Chondrocyte (in vitro differentiated cells): ENCODE results near the gene EED. TPM values are rescaled to one million over a fixed set of nuclear protein-coding genes. Genes with fewer than 3 reads are reported as not detected.
"Not testable (repeated sequence)": the region's sequence is repeated elsewhere in the genome, so short reads cannot be mapped to it uniquely, and the experiment has no call there.

Source experiments
- DNase-seq: peaks from one replicate; pipeline ENCODE4 v3.0.0; 2021; ENCODE audit warnings: mixed read lengths, low spot score
- H3K27ac Mint-ChIP-seq: one replicate; pipeline ENCODE4 v1.8.0; 2021; ENCODE audit warnings: mild to moderate bottlenecking, moderate library complexity, mixed read lengths; ENCODE audit not compliant: unreplicated experiment
- H3K27me3 Mint-ChIP-seq: 2 replicates; pipeline ENCODE4 v1.8.0; 2021; ENCODE audit warnings: low read depth, mixed read lengths
- H3K36me3 Mint-ChIP-seq: 2 replicates; pipeline ENCODE4 v1.8.0; 2021; ENCODE audit warnings: low read depth, mixed read lengths
- H3K4me1 Mint-ChIP-seq: 2 replicates; pipeline ENCODE4 v1.8.0; 2021; ENCODE audit warnings: low read depth, mild to moderate bottlenecking, mixed read lengths
- H3K4me3 Mint-ChIP-seq: one replicate; pipeline ENCODE4 v1.8.0; 2021; ENCODE audit warnings: mild to moderate bottlenecking, moderate library complexity, mixed read lengths; ENCODE audit not compliant: unreplicated experiment
- H3K9me3 Mint-ChIP-seq: 2 replicates; pipeline ENCODE4 v1.8.0; 2021; ENCODE audit warnings: low read depth, mixed read lengths
- total RNA-seq: library from RNA; stranded (reverse); gene quantifications from 3 replicates; pipeline ENCODE4 v1.2.1, GENCODE V29; 2021
- TF ChIP-seq, protein P1 (sequence below): fragments of 200-600 bp; sonication (generic); IDR thresholded peaks from 2 replicates; pipeline ENCODE4 v1.5.0; 2021; ENCODE audit warnings: antibody characterized with exemption, mild to moderate bottlenecking, moderate library complexity

EED gene
- total RNA-seq, 1 donor from 2014 or later = 13.8 TPM

DNA sequence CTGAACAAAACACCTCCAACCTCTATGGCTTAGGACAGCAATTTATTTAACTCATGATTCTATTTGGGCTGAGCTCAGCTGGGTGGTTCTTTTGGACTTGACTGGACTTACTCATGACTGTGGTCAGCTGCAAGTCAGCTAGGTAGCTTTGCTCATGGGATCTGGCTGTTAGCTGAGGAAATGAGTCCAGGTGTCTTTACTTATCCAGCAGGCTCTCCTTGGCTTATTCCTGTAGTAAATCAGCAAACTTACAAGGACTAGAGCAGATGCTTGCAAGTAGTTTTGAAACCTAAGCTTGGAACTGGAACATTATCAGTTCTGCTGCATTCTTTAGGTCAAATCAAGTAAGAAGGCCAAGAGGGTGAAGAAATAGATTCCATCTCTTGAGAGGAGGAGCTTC, 49.5 kb downstream of the EED start:
- TF ChIP-seq, protein P1, sequence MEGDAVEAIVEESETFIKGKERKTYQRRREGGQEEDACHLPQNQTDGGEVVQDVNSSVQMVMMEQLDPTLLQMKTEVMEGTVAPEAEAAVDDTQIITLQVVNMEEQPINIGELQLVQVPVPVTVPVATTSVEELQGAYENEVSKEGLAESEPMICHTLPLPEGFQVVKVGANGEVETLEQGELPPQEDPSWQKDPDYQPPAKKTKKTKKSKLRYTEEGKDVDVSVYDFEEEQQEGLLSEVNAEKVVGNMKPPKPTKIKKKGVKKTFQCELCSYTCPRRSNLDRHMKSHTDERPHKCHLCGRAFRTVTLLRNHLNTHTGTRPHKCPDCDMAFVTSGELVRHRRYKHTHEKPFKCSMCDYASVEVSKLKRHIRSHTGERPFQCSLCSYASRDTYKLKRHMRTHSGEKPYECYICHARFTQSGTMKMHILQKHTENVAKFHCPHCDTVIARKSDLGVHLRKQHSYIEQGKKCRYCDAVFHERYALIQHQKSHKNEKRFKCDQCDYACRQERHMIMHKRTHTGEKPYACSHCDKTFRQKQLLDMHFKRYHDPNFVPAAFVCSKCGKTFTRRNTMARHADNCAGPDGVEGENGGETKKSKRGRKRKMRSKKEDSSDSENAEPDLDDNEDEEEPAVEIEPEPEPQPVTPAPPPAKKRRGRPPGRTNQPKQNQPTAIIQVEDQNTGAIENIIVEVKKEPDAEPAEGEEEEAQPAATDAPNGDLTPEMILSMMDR = no peak
- H3K27me3 Mint-ChIP-seq = no peaks in the 10 kb centered on the region
- H3K4me3 Mint-ChIP-seq = no peak overlapping the region
- no peak for DNase-seq
- H3K9me3 Mint-ChIP-seq = no peaks in the 10 kb centered on the region
- H3K36me3 Mint-ChIP-seq = no peaks in the 10 kb centered on the region
- H3K27ac Mint-ChIP-seq = no peak overlapping the region
- H3K4me1 Mint-ChIP-seq = no peaks in the 10 kb centered on the region

DNA sequence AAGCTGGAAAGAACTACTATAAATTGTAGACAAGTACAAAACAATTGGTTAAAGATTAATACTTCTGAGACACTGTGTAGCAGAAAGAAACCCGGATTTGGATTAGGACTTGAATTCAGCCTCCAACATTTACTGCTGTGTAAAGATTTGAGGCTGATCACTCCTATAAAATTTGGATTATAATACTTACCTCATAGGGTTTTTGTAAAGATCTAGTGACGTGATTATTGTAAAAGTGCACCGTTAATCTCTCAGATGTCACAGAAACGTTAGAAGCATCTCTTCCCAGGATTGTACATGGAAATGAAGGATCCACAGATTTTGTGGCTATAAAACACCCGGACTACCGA, 57.2 kb downstream of the EED start:
- Mint-ChIP-seq H3K27me3 (no peaks in the 10 kb centered on the region), H3K27ac (peak overlapping the region; percentile 99), H3K36me3 (peaks cover 3% of the 10 kb centered on the region)

DNA sequence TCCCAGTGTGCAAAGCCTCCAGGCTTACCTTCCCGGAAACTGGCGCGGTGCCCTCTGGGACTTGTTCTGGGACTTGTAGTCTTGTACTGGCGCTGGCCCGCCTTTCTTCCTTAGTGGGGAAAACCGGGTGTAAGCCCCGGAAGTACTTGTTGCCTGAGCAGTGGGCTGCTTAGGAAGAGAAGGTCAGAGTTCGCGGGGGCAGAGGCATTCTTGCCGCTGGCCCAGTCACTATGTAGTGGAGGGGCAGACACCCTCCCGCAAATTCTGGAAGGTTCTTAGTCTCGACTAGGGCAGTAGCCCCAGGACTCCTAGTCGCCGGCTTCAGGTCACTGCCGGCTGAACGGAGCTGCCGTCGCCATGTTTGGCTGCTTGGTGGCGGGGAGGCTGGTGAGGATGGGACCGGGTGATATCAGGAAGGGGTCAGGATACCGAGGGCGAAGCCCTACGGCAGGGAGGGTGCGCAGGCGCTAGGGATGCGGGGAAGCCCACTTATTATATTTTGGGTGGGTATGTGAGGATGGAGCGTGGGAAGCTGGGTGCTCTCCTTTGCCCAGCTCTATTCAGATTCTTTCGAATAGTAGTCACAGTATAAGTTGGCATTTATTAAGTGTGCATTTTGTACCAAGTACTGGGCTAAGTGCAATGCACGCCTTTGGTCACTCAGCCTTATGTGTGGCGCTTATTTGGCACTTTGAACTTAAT, 57.7 kb downstream of the EED start, which contains the start of gene HIKESHI:
TSS of gene HIKESHI (plus strand) at position 149 of the 702 bp plus-strand sequence. CDS start at position 358, 209 bp downstream.
- Mint-ChIP-seq H3K27ac (peak within 1 kb of the TSS; percentile 99), H3K36me3 (peaks cover 3% of the 10 kb centered on the region), H3K4me3 (peak within 1 kb of the TSS; percentile 99), H3K9me3 (no peaks in the 10 kb centered on the region), H3K4me1 (peaks cover 21% of the 10 kb centered on the region), H3K27me3 (no peaks in the 10 kb centered on the region)
- DNase-seq = peak; percentile 100
- TF ChIP-seq, protein P1 = no peak

More for the DNA sequence above, 57.2 kb downstream of the EED start:
- no peak for DNase-seq
- H3K4me1 Mint-ChIP-seq = peaks cover 21% of the 10 kb centered on the region
- TF ChIP-seq, protein P1 = no peak
- H3K4me3 Mint-ChIP-seq = peak overlapping the region; percentile 99
- no peaks in the 10 kb centered on the region for H3K9me3 Mint-ChIP-seq

DNA sequence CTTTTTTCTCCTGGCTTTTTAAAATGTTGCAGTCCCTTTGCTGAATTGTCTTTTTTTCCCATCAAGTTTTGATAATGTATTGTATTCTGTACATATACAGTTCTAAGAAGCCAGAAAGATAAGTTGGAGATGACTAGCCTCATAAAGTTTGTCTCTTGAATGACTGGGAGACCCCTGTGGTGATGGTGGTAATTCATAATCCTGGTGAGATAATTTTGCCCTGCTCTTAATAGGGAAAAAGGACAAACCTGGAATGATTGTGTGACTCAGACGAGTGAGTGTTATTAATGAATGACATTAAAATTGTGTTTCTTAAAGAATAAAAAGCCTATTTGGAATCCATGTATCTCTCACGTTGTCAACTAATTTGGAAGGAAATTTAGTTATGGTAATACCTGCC, 58.7 kb downstream of the EED start:
- Mint-ChIP-seq H3K27ac (peak overlapping the region; percentile 50), H3K4me1 (peaks cover 21% of the 10 kb centered on the region), H3K4me3 (peak overlapping the region; percentile 99), H3K9me3 (no peaks in the 10 kb centered on the region), H3K36me3 (peaks cover 3% of the 10 kb centered on the region), H3K27me3 (no peaks in the 10 kb centered on the region)
- TF ChIP-seq, protein P1 = no peak
- DNase-seq = no peak

DNA sequence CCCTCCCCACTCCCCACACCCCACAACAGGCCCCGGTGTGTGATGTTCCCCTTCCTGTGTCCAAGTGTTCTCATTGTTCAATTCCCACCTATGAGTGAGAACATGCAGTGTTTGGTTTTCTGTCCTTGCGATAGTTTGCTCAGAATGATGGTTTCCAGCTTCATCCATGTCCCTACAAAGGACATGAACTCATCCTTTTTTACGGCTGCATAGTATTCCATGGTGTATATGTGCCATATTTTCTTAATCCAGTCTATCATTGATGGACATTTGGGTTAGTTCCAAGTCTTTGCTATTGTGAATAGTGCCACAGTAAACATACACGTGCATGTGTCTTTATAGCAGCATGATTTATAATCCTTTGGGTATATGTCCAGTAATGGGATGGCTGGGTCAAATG, 64.2 kb downstream of the EED start:
- H3K9me3 Mint-ChIP-seq, H3K27ac Mint-ChIP-seq, DNase-seq, H3K4me3 Mint-ChIP-seq, H3K4me1 Mint-ChIP-seq, H3K27me3 Mint-ChIP-seq: not testable (repeated sequence)
- H3K36me3 Mint-ChIP-seq = peaks cover 23% of the 10 kb centered on the region

DNA sequence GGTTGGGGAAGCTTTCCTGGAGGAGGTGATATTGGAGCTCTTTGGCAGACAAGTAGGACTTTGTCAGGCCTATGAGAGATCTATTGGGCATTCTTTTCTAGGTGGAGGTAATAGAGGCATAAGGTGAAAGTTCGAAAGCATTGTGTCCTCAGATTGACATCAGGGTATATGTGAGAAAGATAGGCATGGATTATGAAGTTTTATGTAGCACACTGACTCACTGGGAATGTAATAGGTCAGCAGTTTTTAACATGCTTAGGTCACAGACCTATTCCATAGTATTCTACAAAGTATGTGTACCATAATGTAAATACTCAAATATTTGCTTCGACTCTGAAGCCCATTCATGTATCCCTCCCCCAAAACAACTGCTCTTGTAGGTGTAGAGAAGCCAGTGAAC, 69.2 kb downstream of the EED start:
- Mint-ChIP-seq H3K27me3 (no peaks in the 10 kb centered on the region), H3K4me1 (no peaks in the 10 kb centered on the region), H3K9me3 (peaks cover 6% of the 10 kb centered on the region), H3K4me3 (no peak overlapping the region), H3K36me3 (peaks cover 27% of the 10 kb centered on the region), H3K27ac (no peak overlapping the region)
- TF ChIP-seq, protein P1 = no peak
- no peak for DNase-seq
